Naive thymus-derived CD8-positive, alpha-beta T cell (primary cell): ENCODE results near the gene POTEF. TPM values are rescaled to one million over a fixed set of nuclear protein-coding genes. Genes with fewer than 3 reads are reported as not detected.
"Not testable (repeated sequence)": the region's sequence is repeated elsewhere in the genome, so short reads cannot be mapped to it uniquely, and the experiment has no call there.

ENCODE experiments used
- ATAC-seq, 2 donors: fragments of 150-1000 bp; cut with Tn5 transposase in 1 of 2; sonication (Bioruptor Pico), chemical (Tn5 transposase) in 1 of 2; 1 replicate in 1 of 2; 2 replicates in 1 of 2; pipeline ENCODE4 v1.10.0; 2021; ENCODE audit warnings: mild to moderate bottlenecking in 2 of 2, moderate library complexity in 2 of 2
- POLR2A ChIA-PET: fragments of 350-600 bp; sonication (Branson Sonifier 250); formaldehyde crosslinking; loops from one replicate; lab custom pipeline; 2021; ENCODE audit warnings: antibody characterized with exemption; lab: Charles Lee
- DNase-seq, 10 donors: peaks; one replicate each; pipeline versions ENCODE4 v3.0.0 to v3.0.0-alpha.2; 2020 to 2022
- H3K27ac Mint-ChIP-seq, 10 donors: one replicate each; pipeline ENCODE4 v1.8.0; 2020 to 2022; ENCODE audit warnings: mild to moderate bottlenecking in 10 of 10, mixed read lengths in 10 of 10, moderate library complexity in 4 of 10, inconsistent platforms in 1 of 10
- H3K27me3 Mint-ChIP-seq, 5 donors: one replicate each; pipeline ENCODE4 v1.8.0; 2021 to 2022; ENCODE audit warnings: mixed read lengths in 5 of 5
- H3K36me3 Mint-ChIP-seq, 3 donors: one replicate each; pipeline ENCODE4 v1.8.0; 2020 to 2022; ENCODE audit warnings: mixed read lengths in 3 of 3, mild to moderate bottlenecking in 2 of 3, inconsistent platforms in 1 of 3
- H3K4me1 Mint-ChIP-seq, 4 donors: one replicate each; pipeline ENCODE4 v1.8.0; 2021 to 2022; ENCODE audit warnings: mixed read lengths in 4 of 4
- H3K4me3 Mint-ChIP-seq, 10 donors: one replicate each; pipeline ENCODE4 v1.8.0; 2020 to 2022; ENCODE audit warnings: mild to moderate bottlenecking in 10 of 10, mixed read lengths in 10 of 10, moderate library complexity in 6 of 10, inconsistent platforms in 1 of 10
- H3K9me3 Mint-ChIP-seq, 9 donors: one replicate each; pipeline ENCODE4 v1.8.0; 2020 to 2022; ENCODE audit warnings: mixed read lengths in 9 of 9, mild to moderate bottlenecking in 3 of 9, inconsistent platforms in 1 of 9, moderate library complexity in 1 of 9
- polyA plus RNA-seq, 3 donors: library from polyadenylated mRNA; unstranded; fragments of 300-500 nt; fragmentation: Illumina TruSeq; gene quantifications; one replicate each; pipeline ENCODE4 v1.2.3, GENCODE V29; 2021
- total RNA-seq, 8 experiments: library from RNA in 2 of 8; stranded (reverse) in 2 of 8; gene quantifications; one replicate each; pipeline ENCODE4 v1.2.3 and lab custom pipeline; 2021 to 2026

The POTEF gene
- total and polyA plus RNA-seq, 5 experiments from 2014 or later: not detected

DNA sequence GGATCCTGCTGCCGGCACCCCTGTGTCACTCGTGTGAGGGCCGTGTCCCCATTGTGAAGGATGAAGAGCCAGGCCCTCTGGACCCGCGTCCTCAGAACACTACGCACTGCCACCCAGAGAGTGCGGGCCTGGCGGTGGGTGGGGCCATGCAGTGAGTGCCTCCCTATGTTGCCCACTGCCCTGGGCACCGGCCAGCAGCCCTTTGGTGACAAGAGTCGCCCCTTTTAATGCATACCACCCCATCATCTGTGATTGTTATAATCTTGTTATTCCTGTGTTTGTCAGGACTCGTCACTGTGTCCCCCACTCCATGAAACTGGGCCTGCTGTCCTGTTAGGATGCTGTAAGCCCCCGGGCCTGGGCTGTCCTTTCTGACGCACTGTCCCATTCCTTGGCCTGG, 9.3 kb upstream of the POTEF start:
- H3K36me3 Mint-ChIP-seq, H3K4me1 Mint-ChIP-seq, DNase-seq, H3K27ac Mint-ChIP-seq, POLR2A ChIA-PET, ATAC-seq, H3K9me3 Mint-ChIP-seq, H3K4me3 Mint-ChIP-seq: not testable (repeated sequence)
- peaks cover 1 to 12% (median 5%) of the 10 kb centered on the region in 5 donors for H3K27me3 Mint-ChIP-seq

- H3K27ac Mint-ChIP-seq, H3K36me3 Mint-ChIP-seq, H3K4me3 Mint-ChIP-seq, H3K27me3 Mint-ChIP-seq, H3K9me3 Mint-ChIP-seq, DNase-seq, H3K4me1 Mint-ChIP-seq, POLR2A ChIA-PET, ATAC-seq: not testable (repeated sequence)
Observed at GRCh38 chr2:130137118-130137517, 8.1 kb upstream of the POTEF start.

DNA sequence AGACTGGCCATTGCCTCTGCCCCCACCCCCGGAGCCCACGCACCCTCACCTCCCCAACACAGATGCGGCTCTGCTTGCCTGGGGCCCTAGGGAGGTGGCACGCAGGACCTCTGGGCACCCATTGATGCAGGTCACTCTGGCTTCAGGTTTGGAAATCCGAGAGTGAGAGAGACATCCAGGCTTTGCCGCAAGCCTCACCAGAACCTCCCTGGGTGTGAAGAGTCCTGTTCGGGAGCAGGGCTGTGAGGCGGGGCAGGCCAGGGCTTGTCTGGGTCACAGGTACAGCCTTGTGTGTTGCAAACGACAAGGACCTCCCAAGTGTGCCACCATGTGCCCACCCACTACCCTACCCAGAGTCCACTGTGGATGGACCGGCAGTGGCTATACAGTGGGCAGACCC, 7.5 kb upstream of the POTEF start:
- H3K27ac Mint-ChIP-seq, DNase-seq, H3K4me3 Mint-ChIP-seq, H3K4me1 Mint-ChIP-seq, H3K9me3 Mint-ChIP-seq, H3K27me3 Mint-ChIP-seq, H3K36me3 Mint-ChIP-seq, ATAC-seq, POLR2A ChIA-PET: not testable (repeated sequence)

GRCh38 chr2:130135692-130136541, 6.9 kb upstream of the POTEF start:
- Mint-ChIP-seq H3K27ac (no peak overlapping the region), H3K36me3 (no peaks in the 10 kb centered on the region), H3K27me3 (peaks cover 0 to 5% (median 1%) of the 10 kb centered on the region in 5 donors), H3K4me1 (peaks cover 0 to 3% (median 2%) of the 10 kb centered on the region in 4 donors), H3K9me3 (no peaks in the 10 kb centered on the region), H3K4me3 (no peak overlapping the region)
- POLR2A ChIA-PET: no interaction called here
- no peak for ATAC-seq
- DNase-seq: no peak

DNA sequence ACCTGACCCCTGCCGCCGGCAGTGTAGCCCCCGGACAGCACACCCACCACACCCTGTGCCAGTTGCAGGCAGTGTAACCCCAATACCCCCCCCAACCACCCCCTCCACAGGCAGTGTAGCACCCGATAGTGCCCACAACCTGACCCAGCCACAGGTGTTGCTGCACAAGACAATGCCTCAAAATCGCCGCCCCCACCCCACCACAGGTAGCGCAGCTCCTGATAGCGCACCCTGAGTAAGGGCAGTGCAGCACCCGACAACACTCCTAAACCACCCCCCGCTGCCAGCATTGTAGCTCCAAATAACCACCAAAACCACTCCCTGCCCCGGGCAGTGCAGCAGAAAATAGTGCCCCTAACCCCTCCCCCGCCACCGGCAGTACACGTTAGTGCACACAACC, 558 bp downstream of the POTEF start:
- H3K4me1 Mint-ChIP-seq, H3K36me3 Mint-ChIP-seq, ATAC-seq, POLR2A ChIA-PET, DNase-seq, H3K9me3 Mint-ChIP-seq, H3K27ac Mint-ChIP-seq, H3K27me3 Mint-ChIP-seq, H3K4me3 Mint-ChIP-seq: not testable (repeated sequence)

GRCh38 chr2:130127726-130128125, 1.3 kb downstream of the POTEF start:
- H3K27me3 Mint-ChIP-seq, H3K27ac Mint-ChIP-seq, H3K4me1 Mint-ChIP-seq, H3K9me3 Mint-ChIP-seq, H3K4me3 Mint-ChIP-seq, H3K36me3 Mint-ChIP-seq, POLR2A ChIA-PET, DNase-seq, ATAC-seq: not testable (repeated sequence)

DNA sequence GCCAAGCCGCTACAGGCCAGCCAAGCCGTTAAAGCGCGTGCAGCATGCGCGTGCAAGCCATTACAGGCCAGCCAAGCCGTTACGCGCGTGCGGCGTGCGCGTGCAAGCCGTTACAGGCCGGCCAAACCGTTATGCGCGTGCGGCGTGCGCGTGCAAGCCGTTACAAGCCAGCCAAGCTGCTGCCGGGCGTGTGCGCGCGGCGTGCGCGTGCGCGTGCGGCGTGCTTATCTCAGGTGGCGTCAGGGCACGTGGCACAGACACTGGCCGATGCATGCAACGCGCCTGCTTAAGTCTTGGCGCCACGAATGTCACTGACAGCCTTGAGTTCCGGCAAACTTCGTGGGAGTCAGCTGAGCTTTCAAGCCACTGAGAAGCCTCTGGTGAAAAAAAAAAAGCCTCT, 8.1 kb downstream of the POTEF start:
- H3K27ac Mint-ChIP-seq, H3K27me3 Mint-ChIP-seq, ATAC-seq, H3K36me3 Mint-ChIP-seq, POLR2A ChIA-PET, DNase-seq, H3K9me3 Mint-ChIP-seq, H3K4me3 Mint-ChIP-seq, H3K4me1 Mint-ChIP-seq: not testable (repeated sequence)

GRCh38 chr2:130102597-130103363, 26.2 kb downstream of the POTEF start:
- H3K27me3 Mint-ChIP-seq, H3K4me1 Mint-ChIP-seq, H3K9me3 Mint-ChIP-seq, DNase-seq, H3K36me3 Mint-ChIP-seq, H3K4me3 Mint-ChIP-seq, ATAC-seq, H3K27ac Mint-ChIP-seq, POLR2A ChIA-PET: not testable (repeated sequence)

- POLR2A ChIA-PET, H3K27ac Mint-ChIP-seq, H3K9me3 Mint-ChIP-seq, H3K27me3 Mint-ChIP-seq, H3K36me3 Mint-ChIP-seq, H3K4me1 Mint-ChIP-seq, ATAC-seq, DNase-seq, H3K4me3 Mint-ChIP-seq: not testable (repeated sequence)
Observed at GRCh38 chr2:130062645-130063044, 66.4 kb downstream of the POTEF start.

- H3K4me3 Mint-ChIP-seq, H3K27ac Mint-ChIP-seq, DNase-seq, ATAC-seq, H3K4me1 Mint-ChIP-seq, H3K36me3 Mint-ChIP-seq, H3K9me3 Mint-ChIP-seq, H3K27me3 Mint-ChIP-seq, POLR2A ChIA-PET: not testable (repeated sequence)
Observed at GRCh38 chr2:130059982-130060381, 69.0 kb downstream of the POTEF start.

DNA sequence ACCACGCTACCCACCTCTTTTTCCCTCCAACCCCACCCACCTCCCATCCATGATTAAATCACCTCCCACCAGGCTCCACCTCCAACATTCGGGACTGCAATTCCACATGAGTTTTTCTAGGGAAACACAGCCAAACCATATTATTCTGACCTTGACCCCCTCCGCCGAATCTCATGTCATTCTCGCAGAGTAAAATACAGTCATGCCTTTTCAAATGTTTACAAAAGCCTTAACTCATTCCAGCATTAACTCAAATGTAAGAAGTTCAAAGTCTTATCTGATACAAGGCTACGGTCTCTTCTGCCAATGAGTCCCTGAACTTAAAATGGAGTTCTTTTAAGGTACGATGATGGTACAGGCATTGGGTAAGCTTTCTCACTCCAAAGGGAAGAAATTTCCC, 72.7 kb downstream of the POTEF start:
- DNase-seq, H3K36me3 Mint-ChIP-seq, POLR2A ChIA-PET: not testable (repeated sequence)

GRCh38 chr2:130053217-130053911, 75.7 kb downstream of the POTEF start:
- H3K4me3 Mint-ChIP-seq, H3K4me1 Mint-ChIP-seq, ATAC-seq, DNase-seq, H3K9me3 Mint-ChIP-seq, H3K36me3 Mint-ChIP-seq, H3K27me3 Mint-ChIP-seq, POLR2A ChIA-PET, H3K27ac Mint-ChIP-seq: not testable (repeated sequence)

More for the DNA sequence above, 72.7 kb downstream of the POTEF start:
- ATAC-seq, H3K4me3 Mint-ChIP-seq, H3K27me3 Mint-ChIP-seq, H3K27ac Mint-ChIP-seq, H3K4me1 Mint-ChIP-seq, H3K9me3 Mint-ChIP-seq: not testable (repeated sequence)

DNA sequence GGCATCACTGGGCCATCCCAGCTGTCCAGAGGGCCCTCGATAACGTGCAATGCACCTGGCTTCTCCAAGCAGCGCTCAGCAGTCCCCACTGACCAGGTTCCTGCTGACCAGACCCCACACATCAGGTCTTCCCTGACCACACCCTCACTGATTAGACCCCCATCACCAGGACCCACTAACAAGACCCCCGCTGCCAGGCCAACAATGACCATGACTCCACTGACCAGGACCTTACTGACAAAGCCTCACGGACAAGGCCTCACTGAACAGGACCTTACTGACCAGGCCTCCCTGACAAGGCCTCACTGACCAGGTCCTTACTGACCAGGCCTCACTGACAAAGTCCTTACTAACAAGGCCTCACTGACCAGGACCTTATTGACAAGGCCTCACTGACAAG, 76.6 kb downstream of the POTEF start:
- ATAC-seq, H3K27ac Mint-ChIP-seq, DNase-seq, H3K4me3 Mint-ChIP-seq, H3K4me1 Mint-ChIP-seq, H3K9me3 Mint-ChIP-seq, H3K36me3 Mint-ChIP-seq, H3K27me3 Mint-ChIP-seq, POLR2A ChIA-PET: not testable (repeated sequence)
